ENCODE results near the gene CYB5A.
"Not testable (repeated sequence)": the region's sequence is repeated elsewhere in the genome, so short reads cannot be mapped to it uniquely, and the experiment has no call there.

Gene CYB5A

DNA sequence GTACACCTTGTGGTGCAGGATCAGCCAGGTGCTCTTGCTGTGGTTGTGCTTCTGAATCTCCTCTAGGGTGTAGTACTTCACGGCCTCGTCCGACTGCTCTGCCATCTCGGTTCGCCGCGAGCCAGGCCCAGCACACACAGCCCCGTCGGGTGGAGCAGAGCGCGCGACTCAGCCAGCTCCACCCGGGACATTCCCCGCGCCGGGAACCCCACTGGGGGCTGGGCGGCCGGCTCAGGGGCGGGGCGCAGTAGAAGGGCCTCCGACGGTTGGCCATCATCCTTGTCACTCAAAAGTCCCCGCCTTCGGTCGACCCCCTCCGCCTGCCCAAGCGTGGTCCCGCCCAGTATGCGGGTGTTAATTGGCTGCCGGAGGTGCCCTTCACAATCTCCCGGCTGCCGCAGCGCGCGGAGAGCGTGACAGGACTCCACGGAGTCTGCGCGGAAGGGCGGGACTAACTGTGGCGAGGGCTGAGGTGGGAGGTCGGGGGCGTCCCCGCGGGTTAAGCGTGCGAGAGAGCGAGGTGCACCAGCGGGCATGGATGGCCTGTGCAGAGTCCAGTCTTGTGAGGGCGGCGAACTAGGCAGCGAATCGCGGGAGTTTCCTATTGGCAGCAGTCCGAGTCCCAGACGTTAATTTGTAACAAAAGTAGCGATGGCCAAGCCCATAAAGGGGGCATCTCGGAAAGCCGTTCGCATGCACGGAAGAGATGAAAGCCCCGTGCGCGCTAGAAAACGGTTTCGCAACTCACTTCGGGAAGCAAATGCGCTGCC, at the start of gene CYB5A:
CYB5A (minus strand) TSS at position 193 of the 770 bp plus-strand sequence; CDS start at position 105, 88 bp downstream.
- peak; percentile 97 for FAIRE-seq

DNA sequence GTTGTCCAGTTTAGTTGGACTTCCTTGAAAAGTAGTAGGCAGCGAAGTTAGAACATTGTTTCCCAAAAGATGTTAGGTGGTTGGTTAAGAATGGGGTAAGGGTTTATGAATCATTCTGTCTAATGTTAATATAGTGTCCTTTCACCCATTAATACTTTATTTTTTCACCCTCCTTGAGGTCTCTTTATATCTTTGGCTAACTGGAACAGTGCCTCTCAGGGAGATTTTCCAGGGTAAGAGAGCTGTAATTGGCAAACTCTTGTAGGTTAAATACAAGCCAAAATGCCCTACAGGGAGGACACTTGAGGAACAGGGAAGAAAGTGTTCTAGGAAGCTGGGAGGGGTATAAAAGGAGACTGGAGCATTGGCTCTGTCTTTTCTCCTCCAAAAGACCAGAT, 46.1 kb upstream of the CYB5A start:
- FAIRE-seq: no peak

DNA sequence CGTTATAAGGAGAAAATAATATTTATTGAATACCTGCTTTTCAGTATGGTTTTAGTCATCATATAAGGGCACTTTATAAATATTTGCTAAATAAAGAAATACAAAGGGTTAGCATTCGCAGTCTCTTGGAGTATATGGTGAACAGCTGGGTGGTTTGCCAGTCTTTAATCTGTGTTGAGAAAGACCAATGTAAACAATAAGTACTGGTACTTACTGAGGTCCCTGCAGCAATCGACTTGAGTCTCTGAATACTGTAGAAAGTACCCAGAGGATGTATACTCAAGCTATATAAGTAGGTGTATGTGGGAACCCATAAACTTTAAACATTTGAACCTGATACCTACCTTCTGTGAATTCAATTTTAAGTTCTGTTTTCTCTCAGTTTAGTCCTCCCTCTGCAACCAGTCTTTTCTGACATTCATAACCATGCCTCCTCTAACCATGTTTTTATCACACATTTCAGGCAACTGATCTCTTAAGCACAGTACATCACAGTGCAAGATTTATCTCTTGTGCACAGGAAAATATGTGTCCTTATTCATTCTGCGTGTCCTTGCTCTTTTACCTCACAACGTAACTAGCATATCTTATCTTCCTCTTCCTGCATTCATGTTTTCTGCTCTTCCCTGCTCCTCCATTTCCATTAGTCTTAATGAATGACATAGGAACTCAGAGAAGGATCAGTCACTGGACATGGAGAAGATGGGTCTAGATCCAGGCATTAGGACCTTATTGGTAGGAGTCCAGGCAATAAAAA, 45.6 kb upstream of the CYB5A start:
- no peak for FAIRE-seq

DNA sequence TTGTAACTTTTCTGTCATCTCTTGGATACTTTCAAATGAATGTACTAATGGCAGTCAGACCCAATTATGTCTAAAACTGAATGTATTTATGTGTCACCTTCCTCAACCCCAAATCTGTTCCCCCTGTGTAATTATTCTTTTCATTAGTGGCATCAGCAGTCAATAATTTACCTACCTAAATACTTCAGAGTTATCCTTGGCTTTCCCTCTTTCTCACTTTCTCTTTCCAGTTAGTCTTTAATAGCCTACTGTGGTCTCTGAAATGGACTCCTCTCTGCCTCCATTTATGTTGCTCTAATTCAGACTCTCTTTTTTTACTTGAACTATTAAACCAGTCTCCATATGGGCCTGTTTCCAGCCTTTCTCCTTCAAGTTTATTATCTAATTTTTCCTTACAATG, 44.9 kb upstream of the CYB5A start:
- FAIRE-seq: no peak

GRCh38 chr18:74334242-74334893, 42.6 kb upstream of the CYB5A start:
- FAIRE-seq: no peak

DNA sequence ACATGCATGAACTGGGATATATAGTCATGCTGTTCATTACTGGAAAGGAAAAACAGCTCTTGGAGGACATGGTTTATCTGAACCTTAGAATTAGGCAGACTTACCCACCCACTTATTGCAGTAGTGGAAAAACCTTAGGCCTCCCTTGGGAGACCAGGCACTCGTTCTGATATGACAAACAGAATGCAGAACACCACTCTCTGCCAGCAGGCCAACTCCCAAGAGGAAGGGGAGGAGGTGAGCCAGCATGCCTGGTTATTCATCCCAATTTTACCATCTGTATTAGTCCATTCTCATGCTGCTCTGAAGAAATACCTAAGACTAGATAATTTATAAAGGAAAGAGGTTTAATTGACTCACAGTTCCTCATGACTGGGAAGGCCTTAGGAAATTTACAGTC, 41.3 kb upstream of the CYB5A start:
- FAIRE-seq: no peak

- no peak for FAIRE-seq
Observed at GRCh38 chr18:74331404-74331803, 39.6 kb upstream of the CYB5A start.

DNA sequence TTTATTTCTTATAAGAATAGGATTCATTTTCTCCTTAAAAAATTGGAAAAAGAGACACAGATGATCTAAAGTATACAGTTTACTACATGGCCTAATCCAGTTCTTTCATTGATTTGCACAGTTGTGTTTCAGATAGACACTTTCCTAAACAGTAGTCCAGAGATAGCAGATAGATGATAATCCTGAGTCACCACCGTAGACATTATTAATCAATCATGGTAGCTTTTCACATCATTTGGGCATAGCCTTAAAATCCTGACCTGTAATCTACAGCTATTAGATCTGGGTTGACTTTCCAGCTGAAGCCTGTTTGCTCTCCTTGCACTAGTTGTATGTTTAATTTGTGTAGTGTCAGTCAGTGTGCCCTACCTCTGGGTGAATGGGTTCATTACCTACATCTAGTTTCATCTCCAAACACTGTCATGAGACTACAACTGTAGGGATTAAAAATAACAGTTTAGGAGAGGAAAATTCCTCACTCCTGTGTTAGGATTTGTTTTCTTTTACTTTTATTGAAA, 38.0 kb upstream of the CYB5A start:
- no peak for FAIRE-seq

- no peak for FAIRE-seq
Observed at GRCh38 chr18:74328206-74328605, 36.4 kb upstream of the CYB5A start.

- not testable (repeated sequence) for FAIRE-seq
Observed at GRCh38 chr18:74326791-74327190, 35.0 kb upstream of the CYB5A start.

GRCh38 chr18:74326231-74326630, 34.5 kb upstream of the CYB5A start:
- no peak for FAIRE-seq

DNA sequence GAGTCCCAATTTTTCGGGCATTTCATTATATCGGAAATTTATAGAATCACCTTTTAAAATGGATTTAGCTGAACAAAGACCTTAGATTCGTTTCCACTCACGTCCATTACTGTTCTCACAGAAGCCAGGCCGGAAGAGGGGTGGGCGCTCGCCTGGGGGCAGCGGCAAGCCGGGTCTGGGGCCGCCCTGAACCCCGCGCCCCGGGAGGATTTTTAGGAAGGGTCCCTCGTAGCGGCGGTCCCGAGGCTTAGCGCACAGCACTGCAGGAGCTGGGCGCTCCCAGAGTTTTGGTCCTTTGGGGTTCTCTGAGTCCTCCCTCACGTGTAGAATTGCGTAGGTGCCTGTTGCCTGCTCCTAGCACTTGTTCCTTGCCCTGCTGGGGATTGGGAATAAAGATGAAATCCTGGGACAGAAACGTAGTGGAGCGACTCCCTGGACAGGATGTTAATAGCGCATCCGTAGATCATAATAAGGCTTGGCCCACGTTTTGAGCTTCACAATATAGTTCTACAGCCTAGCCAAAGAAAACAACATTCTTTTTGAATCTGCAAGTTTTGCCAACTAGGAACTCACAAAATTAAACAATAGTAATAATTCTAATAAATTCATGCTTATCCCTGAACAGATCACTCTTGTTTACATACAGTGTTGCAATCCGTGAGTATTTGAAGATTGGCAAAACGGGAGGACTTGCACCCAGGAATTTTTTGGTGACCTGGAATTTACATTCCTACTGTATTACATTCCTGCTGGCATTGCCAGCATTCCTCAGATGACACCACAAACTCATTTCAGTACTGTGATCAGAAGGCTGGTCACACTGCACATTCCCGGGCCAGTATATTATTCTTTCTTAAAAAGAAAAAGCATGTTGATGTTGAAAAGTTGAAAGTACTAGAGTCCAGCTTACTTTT, 24.8 kb upstream of the CYB5A start:
- FAIRE-seq: no peak

DNA sequence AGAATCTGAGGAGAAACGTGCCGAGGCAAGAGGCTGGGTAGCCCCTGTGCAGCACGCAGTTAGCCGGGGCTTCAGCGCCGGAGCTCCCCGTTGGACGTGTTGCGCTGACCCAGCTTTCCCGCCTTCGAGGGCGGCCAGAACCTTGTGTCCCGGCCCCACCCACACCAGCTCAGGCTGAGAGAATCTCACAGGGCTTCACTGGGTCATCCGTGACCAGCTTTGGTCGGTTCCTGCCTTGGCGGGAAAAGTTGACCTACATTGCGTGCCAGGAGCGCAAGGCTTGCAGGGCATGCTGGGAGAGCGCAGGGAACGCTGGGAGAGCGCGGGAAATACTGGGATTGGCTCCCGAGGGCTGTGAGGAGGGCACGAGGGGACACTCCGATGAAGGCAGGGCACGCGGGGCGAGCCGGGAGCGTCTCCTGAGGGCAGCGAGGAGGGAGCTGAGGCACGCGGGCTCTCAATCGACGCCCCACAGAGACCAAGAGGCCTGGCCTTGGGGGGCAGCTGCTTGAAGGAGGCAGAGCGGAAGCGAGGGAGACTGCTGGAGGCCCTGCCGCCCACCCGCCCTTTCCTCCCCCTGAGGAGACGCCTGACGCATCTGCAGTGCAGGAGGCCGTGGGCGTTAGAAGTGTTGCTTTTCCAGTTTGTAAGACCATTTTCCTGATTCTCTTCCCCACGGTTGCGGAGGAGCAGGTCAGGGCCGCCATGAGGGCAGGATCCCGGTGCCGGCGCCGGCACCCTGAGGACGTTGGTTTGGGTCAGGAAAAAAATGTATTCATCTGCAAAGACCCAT, 23.9 kb upstream of the CYB5A start, which contains the start of gene C18orf63:
C18orf63 (plus strand) TSS at position 376 of the 793 bp plus-strand sequence. CDS start 2,027 bp downstream, outside the sequence.
- FAIRE-seq: no peak

DNA sequence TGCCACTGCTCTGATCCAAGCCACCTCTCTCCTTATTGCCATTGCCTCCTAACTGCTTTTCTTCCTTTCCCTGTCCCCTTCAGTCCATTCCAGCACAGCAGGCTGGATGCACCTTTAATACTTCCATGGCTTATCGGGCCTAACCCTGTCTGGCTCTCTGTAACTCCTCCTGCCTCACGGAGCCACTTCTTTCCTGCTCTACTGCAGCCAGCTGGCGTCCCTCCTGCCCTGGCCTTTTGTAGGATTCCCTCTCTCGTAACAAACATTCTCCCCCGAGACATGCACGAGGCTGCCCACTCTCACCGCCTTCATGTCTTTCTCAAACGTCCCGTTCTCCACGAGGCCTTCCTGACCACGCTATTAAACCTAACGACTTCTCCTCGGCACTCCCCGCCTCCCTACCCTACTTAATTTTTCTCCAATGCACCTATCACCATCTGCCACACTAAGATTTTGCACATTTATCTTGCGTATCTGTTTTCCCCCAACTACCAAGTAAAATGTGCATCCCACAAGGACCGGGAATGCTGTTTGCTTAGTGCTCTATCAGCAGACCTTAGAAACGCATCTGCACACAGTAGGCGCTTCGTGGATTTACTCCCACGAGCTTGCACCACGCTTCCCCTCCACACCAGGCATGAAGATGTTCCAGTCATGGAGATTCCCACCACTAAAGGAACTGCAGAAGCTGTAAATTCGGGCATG, 23.1 kb upstream of the CYB5A start:
- no peak for FAIRE-seq

DNA sequence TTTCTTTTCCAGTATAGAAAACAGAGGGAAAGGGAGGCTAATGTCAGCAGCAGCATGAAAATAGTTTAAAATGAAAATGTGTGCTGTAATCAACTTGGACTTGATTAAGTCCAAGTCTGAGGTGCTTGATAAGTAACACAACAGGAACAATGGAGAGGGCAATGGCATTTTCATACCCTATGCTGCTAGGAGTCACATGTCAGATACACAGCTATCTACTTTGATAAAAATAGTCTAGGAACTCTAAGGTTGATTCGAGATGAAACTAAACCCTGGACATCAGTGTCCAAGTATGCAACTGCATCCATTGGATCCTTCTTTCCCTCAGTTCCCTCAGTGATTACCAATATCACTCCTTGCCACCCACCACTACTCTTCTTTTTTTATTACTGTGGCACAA, 19.2 kb upstream of the CYB5A start:
- no peak for FAIRE-seq

DNA sequence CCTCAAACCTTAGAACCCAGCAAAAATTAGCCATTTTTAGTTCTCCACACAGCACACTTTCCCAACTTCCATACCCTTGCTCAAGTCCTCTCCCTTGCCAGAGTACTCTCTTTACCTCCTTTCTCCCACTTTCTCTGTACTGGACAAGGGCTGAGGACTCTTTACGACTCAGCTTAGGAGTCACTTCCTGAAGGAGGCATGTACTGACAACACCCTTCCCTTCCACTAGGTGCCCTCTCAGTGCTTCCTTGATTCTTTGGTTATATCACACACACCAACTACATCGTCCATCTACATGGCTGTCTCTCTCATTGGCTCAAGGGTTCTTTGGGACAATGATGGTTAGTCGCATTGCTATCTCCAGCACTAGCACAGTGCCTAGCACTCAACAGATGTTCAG, 18.6 kb upstream of the CYB5A start:
- FAIRE-seq: no peak

DNA sequence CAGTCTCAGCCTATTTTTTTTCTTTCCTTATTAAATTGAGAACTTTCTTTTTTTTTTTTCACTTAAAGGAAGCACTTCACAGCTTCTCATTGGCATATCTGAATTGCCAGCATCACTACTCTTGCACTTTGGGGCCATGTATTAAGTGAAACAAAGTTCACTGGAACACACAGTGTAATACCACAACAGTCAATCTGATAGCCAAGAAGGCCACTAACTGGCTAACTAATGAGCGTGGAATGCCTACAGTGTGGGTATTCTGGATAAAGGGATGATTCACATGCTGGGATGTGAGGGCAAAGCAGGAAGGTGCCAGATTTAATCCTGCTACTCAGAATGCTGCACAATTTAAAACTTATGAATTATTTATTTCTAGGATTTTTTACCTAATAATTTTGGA, 12.2 kb upstream of the CYB5A start:
- no peak for FAIRE-seq

DNA sequence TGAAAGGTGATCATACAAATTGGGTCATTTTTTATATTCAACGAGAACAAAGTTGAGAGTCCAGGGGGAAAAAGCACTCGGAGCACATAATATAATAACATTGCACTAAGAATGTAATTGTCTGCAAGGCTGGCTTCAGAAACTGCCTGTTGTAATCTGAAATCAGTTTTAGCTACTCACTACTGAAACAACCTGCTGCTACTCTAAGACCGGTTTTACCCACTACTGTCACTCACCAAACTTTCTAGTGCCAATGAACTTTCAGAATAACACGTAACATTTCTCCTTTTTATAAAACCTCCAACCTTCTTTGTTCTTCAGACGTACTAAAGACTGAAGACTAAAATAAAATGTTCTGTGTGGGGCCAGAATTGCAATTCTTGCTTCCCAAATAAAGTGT, 11.5 kb upstream of the CYB5A start:
- FAIRE-seq: no peak

DNA sequence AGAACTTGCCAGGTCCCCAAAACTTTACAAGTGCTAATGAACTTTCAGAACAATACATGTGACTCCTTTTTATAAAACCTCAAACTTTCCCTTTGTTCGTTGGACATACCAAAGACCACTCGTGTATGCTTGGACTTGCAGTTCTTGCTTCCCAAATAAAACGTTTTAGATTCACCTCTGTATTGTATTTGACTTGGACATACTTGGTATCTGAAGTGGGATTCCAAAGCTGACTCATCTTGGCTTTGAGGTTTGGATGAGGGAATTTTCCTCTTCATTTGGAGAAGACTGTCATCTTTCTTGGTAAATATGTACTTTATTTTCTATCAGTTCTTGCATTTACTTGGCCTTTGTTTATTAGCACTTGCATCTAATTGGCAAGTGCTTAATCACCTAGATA, 8.0 kb upstream of the CYB5A start:
- no peak for FAIRE-seq

- FAIRE-seq: no peak
Observed at GRCh38 chr18:74299162-74299561, 7.4 kb upstream of the CYB5A start.

- no peak for FAIRE-seq
Observed at GRCh38 chr18:74294526-74294925, 2.8 kb upstream of the CYB5A start.
